ENCODE measurements around the gene MFAP3L.
"Not testable (repeated sequence)": the region's sequence is repeated elsewhere in the genome, so short reads cannot be mapped to it uniquely, and the experiment has no call there.

The MFAP3L gene

DNA sequence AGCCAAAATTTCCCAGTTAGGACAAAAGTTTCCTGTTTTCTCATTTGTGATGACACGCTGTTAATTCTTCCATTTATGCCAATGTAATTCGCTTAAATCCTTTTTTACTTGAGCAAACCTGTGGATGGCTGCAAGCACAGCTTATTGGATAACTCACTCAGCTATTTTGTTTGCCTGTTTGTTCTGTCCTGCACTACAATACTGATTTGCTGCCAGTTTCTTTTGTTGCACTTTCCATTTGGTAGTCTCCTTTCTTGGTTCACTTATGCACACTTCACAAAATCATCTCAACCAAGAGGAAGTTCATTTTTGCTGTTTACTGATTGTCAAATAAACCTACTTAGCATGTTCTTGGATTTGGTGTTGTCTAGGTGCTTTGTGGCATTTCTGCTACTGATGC is 40.3 kb downstream of the MFAP3L start:
- DNase-seq, result no peak

DNA sequence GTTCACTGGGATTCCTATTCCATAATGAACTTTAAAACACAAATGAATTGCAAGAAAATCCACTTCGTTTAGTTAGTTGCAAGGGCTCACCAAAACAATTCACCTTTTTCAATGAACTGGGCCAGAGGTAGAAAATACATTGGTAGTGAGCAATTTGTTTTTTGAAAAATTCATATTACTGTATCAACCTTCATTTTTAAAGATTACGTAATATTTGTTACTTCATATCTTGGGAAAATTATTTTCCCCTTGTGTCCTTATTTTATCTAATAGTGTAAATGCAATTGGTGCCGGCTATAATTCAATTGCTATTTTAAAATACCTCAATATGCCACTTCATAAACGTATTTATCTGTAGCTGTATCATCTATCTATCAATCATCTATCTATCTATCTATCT is 41.5 kb downstream of the MFAP3L start:
- DNase-seq, result no peak

DNA sequence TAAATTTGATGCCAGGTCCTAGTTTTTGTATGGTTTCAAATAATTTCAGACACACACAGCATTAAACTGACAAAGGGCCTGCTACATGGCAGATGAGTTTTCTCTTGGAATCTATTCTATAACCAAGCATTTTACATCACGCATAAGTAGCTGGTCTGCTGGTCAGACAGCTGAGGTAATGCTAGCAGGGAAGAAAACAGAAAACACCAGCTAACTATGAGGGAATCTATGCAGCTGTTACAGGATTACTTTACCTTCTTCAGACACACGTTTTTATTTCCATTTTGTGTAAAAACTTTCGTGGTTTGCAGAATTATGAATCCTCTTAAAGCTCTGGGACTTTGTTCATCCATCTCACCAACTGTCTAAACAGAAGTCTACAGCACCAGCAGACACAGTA is 42.0 kb downstream of the MFAP3L start:
- DNase-seq, result no peak

DNA sequence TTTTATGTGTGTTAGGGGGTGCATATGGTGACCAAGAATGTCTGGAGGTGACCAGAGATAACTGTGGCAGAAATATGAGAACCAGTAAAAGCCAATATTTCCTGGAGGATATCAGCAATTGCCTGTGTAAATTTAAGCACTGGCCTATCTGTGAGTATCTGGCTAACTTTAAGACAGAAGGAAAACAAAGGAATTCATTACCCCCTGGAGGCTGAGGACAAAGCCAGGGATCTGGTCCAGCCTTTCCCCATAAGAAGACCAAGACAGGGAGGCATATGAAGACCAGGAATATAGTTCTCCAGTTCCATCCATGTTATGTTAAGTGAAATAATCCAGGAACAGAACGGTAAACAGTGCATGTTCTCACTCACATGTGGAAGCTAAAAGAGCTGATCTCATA is 49.2 kb downstream of the MFAP3L start:
- DNase-seq, result no peak

DNA sequence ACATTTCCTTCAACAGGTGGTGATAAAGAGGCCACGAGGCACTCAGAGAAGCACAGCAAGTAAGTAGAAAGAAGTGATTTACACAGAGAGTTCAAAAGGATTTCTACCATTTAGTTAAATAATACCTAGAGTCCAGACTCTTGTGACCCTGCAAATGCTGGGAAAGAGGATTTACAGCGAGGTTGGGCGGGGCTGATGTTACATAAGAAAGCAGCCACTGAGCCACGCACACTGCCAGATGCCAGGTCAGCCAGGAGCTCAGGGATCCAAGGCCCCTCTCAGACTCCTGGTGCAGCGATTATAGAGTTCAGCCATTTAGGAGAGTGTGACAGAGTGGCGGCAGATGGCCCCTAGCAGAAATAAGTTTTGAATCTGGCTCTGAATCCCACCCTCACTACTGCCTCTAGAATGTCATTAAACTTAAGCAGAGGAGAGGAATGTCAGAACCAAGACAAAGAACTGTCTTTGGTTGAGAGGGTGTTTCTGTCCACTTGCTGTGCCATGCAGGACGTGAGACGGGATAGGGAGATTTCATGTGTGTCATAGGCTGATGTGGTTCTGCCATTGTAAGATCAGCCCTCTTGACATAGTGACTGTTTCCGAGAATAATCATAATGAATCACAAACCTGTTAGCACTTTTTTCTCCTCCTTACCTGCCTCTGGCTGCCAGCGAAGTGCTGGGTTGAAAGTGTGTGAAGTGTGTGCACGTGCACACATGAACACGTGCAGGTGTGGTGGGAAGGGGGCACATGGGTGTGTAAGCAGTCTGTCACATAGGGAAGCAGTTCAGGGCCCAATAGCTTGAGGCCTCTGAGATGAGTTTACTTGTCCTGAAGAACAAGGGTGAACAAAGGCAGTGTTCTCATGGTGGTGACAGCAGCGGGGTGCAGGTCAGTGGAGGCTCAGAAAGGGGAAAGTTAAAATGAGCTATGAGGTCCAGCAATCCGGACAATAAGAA is 50.1 kb downstream of the MFAP3L start:
- DNase-seq, result no peak

DNA sequence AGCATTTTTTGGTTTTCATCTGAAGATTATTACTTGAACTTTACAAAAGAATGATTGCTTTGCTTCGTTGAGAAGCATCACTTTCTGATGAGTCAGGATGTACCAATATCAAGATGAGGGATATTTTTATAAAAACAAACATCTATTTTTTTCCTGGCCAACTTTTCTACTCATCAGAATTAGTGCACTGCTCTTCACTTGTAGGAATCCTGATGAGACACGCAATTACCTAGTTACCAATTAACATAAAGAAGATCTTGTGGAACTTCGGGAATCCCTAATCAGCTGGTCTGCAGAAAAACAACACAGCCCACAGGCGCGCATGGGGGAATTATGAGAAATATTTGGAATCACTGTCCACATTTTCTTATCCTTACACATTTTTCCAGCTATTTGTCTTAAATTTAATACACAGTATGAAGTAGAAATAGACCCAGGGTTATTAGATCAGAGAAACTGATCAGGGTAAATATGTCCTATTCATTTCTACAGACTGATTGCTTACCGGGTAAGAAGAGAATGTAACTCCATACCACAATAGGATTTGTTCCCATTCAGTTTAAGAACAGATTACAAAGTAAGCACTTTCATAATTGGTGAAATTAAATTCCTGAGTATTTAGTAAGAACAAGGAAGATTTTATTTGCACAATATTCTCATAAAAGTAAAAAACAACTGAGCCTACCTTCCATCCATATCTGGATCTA is 50.9 kb downstream of the MFAP3L start:
- DNase-seq, result no peak

DNA sequence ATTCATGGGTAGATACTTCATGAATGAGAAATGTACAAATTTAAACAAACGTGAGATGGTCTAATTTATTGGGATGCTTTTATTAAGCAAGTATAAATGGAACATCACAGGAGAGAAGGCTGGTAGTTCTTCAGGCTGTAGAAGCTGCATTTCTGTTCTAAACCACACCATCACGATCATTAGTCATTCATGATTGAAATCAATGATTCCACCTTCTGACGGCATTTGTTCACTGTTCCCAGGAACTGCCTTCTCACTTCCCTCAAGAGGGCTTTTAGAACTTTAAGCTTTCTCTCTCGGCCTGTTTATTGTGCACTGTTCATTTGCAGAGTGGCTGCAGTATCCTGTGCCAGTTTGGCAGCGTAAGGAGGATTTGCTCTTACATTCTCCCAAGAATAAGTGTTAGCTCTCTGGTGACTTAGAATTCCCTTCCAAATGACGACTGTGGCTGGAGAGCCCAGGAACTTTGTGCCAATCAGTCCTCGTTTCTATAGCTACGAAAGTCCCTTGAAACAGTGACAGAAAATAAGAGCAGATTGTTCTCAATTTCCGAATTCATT is 54.7 kb downstream of the MFAP3L start:
- DNase-seq, result no peak

DNA sequence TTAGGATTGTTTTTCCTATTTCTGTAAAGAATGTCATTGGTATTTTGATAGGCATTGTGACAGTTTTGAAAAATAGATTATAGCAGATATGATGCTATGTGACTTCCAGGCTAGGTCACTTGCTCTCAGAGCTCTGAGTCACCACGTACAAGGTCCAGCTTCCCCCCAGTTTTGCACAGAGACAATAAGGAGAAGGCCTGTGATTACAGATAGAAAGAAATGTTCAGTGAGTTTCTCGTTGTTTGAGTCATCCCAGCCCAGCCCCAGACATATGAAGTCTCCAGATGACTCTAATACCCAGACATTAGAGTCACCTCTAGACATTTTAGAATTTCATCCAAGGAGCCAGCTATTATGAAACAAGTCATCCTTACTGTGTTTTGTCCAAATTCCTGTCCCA is 57.2 kb downstream of the MFAP3L start:
- no peak for DNase-seq

DNA sequence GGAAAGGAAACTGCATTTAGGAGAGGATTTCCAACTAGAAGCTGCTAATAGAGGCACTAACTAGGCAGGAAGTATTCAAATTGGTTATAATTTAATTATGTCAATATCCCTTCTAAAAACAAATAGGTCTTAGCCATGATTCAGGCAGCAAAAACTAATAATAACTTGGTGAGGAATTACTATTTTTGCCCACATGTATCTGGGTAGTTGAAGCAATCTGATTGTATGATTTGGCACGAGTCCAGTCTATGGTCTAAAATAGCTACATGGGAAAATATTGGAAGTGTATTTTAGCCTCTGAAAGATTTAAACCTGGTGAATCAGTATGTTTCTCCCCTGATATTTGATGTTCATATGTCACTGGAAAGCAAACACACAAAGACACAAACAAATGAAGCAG is 62.2 kb downstream of the MFAP3L start:
- DNase-seq, result no peak

DNA sequence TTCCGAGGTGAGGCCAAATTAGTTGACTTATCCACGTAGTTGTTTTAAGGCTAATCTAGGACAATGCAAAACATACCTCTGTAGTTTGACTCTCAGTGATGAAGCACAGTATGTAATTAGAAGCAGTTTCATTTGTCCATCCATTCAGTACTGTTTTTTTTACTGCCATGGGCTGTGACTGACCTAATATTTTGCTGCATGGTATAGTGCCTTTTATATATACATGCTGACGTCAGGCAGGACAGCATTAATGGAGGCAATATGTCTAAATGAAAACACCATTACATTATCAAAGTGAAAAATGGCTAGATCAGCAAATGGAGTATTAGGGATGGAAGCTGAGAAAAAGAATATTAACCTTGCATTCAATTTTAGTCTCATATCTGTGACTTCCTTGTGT is 66.9 kb downstream of the MFAP3L start:
- DNase-seq, result no peak

DNA sequence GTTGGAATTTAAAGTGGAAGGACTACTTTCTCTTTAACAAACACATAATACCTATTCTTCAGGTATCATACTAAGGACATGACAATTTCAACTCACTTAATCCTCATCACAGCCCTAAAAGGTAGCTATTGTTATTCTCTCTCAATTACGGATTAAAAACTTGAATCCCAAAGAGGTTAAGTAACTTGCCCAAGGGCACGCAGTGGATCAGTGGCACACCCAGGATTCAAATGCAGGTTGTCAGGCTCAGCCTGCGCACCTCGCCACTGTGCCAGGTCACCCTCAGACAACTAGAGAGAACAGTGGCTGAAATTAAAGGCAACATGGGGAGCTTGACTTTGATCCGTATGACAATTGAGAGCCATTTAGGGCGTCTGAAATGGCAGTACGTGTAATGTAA is 67.6 kb downstream of the MFAP3L start:
- DNase-seq, result no peak

DNA sequence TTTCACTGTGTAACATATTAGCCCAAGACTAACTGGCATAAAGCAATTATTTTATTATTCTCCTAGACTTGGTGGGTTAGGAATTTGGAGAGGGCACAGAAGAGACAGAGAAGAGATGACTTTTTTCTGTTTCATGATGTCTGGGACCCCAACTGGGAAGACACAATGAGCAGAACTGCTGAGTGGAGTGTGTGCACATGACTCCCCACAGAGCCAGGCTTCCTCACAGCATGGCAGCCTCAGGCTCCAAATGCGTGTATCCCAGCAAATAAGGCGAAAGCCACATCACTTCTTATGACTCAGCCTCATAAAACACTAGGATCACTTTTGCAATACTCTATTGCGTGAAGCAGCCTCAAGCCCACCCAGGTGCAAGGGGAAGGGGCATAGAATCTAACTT is 68.4 kb downstream of the MFAP3L start:
- no peak for DNase-seq

DNA sequence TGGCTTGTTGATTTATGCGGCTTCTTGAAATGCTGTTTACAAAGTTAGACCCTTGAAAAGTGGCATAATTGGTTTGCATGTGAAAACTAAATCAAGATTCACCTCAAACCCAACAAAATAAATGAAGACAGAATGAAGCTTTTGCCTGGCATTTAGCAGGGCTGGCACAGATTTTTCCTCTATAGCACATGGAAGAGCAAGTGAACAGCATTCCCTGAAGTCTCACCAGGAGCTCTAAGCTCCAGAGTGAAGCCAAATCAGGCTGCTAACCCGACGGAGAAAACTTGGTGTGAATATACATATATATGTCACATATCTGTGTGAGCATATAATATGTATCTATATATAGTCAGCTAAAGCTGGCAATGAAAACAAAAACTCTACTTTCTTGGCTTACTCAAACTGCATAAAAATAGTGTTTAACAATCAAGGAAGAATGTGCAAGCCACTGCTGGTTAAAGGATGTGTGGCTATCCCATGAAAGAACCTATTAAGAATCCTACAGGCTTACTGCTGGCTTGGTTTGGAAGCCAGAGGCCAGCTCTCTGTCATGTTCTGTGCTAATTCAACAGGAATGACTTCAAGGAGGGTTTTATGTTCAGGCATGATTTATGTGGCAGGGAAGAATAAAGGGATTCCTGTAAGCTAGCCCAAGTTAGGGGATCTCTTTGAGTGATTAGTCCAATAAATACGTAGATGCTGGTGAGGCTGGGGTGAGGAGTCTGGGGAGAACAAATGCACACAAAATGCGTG is 69.9 kb downstream of the MFAP3L start:
- DNase-seq, result no peak

DNA sequence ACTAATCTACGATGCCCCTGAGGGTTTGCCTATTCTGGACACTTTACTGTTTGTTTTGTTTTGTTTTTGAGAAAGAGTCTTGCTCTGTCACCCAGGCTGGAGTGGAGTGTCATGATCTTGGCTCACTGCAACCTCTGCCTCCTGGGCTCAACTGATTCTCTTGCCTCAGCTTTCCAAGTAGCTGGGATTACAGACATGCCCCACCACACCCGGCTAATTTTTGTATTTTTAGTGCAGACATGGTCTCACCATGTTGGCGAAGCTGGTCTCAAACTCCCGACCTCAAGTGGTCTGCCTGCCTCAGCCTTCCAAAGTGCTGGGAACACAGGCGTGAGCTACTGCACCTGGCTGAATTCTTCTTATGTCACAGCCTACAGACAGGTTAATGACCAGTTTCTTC is 70.7 kb downstream of the MFAP3L start:
- DNase-seq, result no peak

DNA sequence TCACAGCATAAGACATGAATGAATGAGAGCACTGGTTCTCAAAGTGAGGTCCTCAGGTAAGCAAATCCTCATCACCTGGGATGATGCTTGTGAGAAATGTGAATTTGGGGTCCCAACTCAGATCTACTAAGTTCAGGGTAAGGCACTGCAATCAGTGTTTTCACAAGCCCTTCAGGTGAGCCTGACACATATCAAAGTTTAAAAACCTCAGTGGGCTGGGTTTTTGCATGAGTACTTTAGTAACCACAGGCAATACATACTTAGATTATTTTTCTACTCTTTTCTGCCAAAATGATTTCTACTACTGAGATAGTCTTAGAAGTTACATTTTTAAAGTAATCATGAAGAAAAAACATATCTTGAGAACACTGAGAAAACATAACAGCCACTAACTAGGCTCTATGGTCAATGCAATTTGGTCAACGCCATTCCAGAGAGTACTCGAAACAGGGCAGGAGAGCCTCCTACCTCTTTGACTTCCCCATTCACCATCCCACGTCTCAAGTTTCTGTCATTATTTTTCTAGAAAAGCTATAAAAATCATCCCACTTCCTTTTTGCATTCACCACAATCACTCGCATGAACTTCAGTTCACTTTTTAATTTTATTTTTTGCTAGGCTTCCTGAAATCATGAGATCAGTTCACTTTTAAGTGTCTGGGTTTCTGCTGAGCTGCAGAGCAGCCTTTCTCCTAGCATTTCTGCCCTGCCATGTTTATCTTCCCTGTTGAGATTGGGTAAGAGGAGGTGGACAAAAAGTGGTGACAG is 73.8 kb downstream of the MFAP3L start:
- no peak for DNase-seq

DNA sequence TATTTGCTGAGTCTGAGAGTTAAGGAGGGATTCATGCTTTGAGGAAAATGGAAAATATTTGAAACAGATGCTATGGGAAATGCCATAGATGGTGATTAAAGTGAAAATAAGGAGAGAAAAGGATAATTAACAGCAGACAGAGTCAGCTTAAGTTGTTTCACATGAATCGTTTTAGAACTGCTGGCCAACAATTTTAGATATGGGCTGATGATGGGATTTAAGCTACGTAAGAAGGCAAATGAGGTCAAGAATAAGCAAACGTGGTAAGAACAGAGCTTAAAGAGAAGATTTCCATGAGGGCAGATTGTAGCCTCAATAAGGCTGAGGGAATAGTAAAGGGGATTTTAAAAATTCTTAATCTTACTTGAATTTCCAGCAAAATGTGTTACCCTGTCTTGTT is 77.9 kb downstream of the MFAP3L start:
- no peak for DNase-seq

DNA sequence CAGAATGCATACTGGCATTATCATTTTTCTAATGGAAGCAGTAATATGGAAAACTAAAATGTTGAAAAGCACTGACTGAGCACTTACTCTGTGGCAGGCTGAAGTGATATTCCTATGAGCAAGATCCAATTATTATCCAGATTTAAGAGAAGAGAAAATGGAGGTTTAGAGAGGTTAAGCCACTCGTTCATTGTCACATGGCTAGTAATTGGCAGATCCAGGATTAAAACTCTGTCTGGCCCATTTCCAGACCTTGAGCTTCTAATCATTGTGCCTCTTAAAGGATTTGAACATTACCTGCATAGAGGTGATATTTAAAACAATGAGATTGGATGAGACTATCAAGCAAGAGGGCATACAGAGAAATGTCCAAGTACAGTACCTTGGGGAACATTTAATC is 80.6 kb downstream of the MFAP3L start:
- no peak for DNase-seq

DNA sequence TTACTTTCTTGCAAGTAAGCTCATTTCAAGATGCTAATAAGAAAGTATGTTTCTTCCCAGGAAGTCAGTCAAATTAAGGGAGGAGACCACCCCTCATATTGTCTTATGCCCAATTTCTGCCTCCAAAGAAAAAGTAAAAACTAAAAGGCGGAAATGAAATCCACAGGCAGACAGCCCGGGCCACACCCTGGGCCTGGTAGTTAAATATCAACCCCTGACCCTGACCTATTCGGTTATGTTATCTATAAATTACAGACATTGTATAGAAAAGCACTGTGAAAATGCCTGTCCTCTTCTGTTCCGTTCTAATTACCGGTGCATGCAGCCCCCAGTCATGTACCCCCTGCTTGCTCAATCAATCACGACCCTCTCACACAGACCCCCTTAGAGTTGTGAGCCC is 82.6 kb downstream of the MFAP3L start:
- DNase-seq, result not testable (repeated sequence)

DNA sequence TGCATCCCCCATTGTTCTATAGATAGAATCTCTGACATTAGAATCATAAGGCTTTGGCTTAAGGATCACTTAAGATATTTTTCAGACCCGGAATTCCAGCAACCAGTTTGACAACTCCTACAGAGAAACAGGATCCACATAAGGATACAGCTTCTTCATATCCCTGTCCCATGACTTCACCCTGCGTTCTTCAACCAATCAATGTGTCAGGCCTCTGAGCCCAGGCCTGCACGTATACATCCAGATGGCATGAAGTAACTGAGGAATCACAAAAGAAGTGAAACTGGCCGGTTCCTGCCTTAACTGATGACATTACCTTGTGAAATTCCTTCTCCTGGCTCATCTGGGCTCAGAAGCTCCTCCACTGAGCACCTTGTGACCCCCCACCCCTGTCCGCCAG is 85.1 kb downstream of the MFAP3L start:
- DNase-seq, result no peak

DNA sequence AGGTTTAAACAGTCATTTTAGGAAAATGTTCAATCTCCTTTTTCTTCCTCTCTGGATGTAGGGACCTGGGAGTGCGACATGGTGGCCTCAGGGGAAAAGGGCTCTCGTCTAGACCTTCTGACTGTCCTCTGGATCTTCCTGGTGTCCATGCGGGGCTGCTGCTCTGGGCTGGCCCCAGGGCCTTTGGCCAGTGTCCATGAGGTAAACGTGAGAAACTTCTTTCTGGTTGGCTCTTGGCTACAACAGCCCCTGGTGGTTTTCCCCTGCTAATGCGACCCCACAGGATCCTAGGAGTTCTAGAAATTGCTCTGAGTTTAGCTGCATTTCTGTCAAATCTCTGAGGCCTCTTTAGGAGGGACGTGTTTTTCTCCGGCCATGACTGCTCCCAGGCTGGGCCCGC is 85.7 kb downstream of the MFAP3L start:
- no peak for DNase-seq
